ENCODE results near the gene RNF187. TPM values are rescaled to one million over a fixed set of nuclear protein-coding genes. Genes with fewer than 3 reads are reported as not detected.
A peak's percentile ranks its signal among the peaks of the same experiment; 100 is the strongest.

The RNF187 gene
- total RNA-seq, 1 experiment from 2014 or later = 141 TPM

DNA sequence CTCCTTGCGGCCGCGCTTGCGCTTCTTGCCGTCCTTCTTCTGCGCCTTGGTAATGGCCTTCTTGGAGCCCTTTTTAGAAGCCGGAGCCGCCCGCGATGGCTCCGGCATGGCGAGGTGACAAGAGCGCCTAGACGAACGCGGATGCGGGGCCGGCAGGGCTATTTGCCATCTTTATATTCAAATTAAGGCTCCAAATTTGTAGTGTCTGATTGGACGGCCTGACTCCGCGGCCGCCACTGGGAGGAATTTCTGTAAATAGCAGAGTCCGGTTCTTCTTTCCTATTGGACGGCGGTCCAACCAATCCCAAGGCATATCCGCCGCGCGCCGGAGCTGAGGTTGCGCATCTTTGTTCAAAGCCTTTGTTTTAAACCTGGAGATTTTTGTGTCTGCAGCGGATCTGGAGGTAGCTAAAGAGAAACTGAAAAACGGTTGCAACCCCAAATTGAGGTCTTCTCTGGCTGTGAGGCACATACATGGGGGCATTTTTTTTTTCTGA lies 22.6 kb upstream of the RNF187 start:
- ChIA-PET CTCF (interaction anchor here (0.5 to 2.7 kb wide), 15 partner anchors 9 to 97 kb away, joined by 3 to 8 read pairs (median 4); no protein-coding TSS in a partner anchor), POLR2A (interaction anchor here (0.7 to 2.2 kb wide), 8 partner anchors 9 to 299 kb away, joined by 3 to 11 read pairs (median 4); partner anchors contain the start of genes IBA57, RNF187 and TRIM11)
- Mint-ChIP-seq H3K4me1 (peaks cover 41% of the 10 kb centered on the region), H3K27ac (peak overlapping the region; percentile 88), H3K9me3 (no peaks in the 10 kb centered on the region), H3K27me3 (ENCODE audit: low read depth) (peaks cover 66% of the 10 kb centered on the region), H3K36me3 (no peaks in the 10 kb centered on the region), H3K4me3 (peak overlapping the region; percentile 89)
- ATAC-seq (peak; percentile 84), DNase-seq (ENCODE audit: low spot score) (peak; percentile 87)
- TF ChIP-seq, protein P1, sequence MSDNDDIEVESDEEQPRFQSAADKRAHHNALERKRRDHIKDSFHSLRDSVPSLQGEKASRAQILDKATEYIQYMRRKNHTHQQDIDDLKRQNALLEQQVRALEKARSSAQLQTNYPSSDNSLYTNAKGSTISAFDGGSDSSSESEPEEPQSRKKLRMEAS (CRISPR knock-in tag; IDR thresholded peaks at IDR 0.05) = peak; percentile 20; the same call in 1 of the 2 replicates
- TF ChIP-seq NFYB (CRISPR knock-in tag; conservative IDR thresholded peaks at IDR 0.05; ENCODE audit: low read depth) (peak; percentile 59), CREM (CRISPR knock-in tag; IDR thresholded peaks at IDR 0.05) (no peak), ZNF219 (CRISPR knock-in tag; IDR thresholded peaks at IDR 0.05; ENCODE audit: borderline replicate concordance) (no peak), ZNF671 (CRISPR knock-in tag; IDR thresholded peaks at IDR 0.05) (no peak), TEAD4 (CRISPR knock-in tag; IDR thresholded peaks at IDR 0.05) (0 out of 2 replicates have a peak, but pooled peaks have one; percentile 8), ZNF396 (CRISPR knock-in tag; IDR thresholded peaks at IDR 0.05; ENCODE audit: borderline replicate concordance) (no peak)
- TF ChIP-seq, protein P2, sequence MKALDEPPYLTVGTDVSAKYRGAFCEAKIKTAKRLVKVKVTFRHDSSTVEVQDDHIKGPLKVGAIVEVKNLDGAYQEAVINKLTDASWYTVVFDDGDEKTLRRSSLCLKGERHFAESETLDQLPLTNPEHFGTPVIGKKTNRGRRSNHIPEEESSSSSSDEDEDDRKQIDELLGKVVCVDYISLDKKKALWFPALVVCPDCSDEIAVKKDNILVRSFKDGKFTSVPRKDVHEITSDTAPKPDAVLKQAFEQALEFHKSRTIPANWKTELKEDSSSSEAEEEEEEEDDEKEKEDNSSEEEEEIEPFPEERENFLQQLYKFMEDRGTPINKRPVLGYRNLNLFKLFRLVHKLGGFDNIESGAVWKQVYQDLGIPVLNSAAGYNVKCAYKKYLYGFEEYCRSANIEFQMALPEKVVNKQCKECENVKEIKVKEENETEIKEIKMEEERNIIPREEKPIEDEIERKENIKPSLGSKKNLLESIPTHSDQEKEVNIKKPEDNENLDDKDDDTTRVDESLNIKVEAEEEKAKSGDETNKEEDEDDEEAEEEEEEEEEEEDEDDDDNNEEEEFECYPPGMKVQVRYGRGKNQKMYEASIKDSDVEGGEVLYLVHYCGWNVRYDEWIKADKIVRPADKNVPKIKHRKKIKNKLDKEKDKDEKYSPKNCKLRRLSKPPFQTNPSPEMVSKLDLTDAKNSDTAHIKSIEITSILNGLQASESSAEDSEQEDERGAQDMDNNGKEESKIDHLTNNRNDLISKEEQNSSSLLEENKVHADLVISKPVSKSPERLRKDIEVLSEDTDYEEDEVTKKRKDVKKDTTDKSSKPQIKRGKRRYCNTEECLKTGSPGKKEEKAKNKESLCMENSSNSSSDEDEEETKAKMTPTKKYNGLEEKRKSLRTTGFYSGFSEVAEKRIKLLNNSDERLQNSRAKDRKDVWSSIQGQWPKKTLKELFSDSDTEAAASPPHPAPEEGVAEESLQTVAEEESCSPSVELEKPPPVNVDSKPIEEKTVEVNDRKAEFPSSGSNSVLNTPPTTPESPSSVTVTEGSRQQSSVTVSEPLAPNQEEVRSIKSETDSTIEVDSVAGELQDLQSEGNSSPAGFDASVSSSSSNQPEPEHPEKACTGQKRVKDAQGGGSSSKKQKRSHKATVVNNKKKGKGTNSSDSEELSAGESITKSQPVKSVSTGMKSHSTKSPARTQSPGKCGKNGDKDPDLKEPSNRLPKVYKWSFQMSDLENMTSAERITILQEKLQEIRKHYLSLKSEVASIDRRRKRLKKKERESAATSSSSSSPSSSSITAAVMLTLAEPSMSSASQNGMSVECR (CRISPR knock-in tag; IDR thresholded peaks at IDR 0.05; ENCODE audit: borderline replicate concordance) = peak; percentile 27; the same call in 1 of the 2 replicates

DNA sequence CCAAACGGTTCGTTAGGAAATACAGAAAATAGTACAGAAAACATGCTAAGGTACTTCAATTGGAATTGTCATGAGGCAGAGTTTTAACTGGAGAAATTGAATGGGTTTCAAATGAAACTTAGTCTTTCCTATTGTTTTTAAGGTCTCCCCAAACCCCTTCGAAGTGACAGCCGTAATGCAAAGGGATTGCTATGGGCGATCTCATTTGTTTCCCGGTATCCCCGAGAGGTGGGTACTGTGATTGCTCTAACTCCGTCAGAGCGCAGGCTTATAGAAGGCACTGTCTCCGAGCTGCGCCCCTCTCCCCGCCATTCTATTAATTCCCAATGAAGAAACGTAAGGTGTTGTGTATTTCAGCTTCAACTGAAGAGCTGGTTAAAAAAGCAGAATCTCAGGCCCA lies 22.0 kb upstream of the RNF187 start:
- Mint-ChIP-seq H3K9me3 (no peaks in the 10 kb centered on the region), H3K27me3 (ENCODE audit: low read depth) (peaks cover 66% of the 10 kb centered on the region), H3K27ac (no peak overlapping the region), H3K4me1 (peaks cover 44% of the 10 kb centered on the region), H3K4me3 (peak overlapping the region; percentile 89), H3K36me3 (no peaks in the 10 kb centered on the region)
- POLR2A ChIA-PET = interaction anchor here (0.7 to 2.2 kb wide), 4 partner anchors 9 to 300 kb away, joined by 3 to 11 read pairs (median 4); partner anchors contain the start of genes IBA57 and RNF187
- TF ChIP-seq JUN (CRISPR knock-in tag; IDR thresholded peaks at IDR 0.05) (no peak), NR1H2 (CRISPR knock-in tag; IDR thresholded peaks at IDR 0.05) (no peak), TEAD4 (CRISPR knock-in tag; IDR thresholded peaks at IDR 0.05) (no peak)
- TF ChIP-seq, protein P3, sequence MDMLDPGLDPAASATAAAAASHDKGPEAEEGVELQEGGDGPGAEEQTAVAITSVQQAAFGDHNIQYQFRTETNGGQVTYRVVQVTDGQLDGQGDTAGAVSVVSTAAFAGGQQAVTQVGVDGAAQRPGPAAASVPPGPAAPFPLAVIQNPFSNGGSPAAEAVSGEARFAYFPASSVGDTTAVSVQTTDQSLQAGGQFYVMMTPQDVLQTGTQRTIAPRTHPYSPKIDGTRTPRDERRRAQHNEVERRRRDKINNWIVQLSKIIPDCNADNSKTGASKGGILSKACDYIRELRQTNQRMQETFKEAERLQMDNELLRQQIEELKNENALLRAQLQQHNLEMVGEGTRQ (CRISPR knock-in tag; IDR thresholded peaks at IDR 0.05) = no peak
- DNase-seq (ENCODE audit: low spot score) = no peak
- CTCF ChIA-PET = interaction anchor here (0.5 to 2.7 kb wide), 9 partner anchors 9 to 299 kb away, joined by 3 to 8 read pairs (median 6); partner anchors contain the start of gene IBA57
- no peak for ATAC-seq

DNA sequence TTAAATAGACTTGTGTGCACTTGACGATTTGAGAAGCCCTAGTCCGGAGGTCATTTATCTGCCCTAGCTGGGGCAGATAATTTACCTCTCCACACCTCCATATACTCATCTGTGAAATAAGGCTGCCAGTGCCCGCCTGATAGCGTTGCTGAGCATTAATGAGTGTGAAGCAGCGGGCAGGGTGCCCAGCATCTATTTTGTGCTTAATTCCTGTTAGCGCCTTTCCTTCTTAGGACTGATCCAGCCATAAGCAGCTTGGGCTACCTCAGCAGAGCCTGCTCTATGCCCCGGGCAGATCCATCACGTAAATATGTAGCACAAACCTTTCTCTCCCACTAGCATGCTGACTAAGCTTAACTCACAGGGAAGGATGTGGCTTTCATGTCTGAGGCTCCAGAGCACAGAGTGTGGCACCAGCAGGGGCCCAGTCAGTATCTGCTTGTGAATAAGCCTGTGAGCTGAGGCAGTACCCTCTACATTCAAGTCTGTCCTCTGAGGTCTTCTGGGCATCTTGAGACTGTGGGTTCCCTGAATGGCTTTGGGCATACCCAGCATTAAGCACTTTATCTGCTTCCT lies 21.5 kb upstream of the RNF187 start:
- Mint-ChIP-seq H3K27ac (no peak overlapping the region), H3K36me3 (no peaks in the 10 kb centered on the region), H3K9me3 (no peaks in the 10 kb centered on the region), H3K4me3 (peak overlapping the region; percentile 89), H3K4me1 (peaks cover 44% of the 10 kb centered on the region), H3K27me3 (ENCODE audit: low read depth) (peaks cover 66% of the 10 kb centered on the region)
- CTCF ChIA-PET = interaction anchor here (0.7 to 2.7 kb wide), 5 partner anchors 8 to 300 kb away, joined by 3 to 8 read pairs (median 8); partner anchors contain the start of gene IBA57
- no peak for DNase-seq (ENCODE audit: low spot score)
- POLR2A ChIA-PET = no interaction called here
- ATAC-seq = no peak
- TF ChIP-seq NR3C1 (CRISPR knock-in tag; conservative IDR thresholded peaks at IDR 0.05; ENCODE audit: low read depth) (no peak), ZNF138 (CRISPR knock-in tag; conservative IDR thresholded peaks at IDR 0.05) (no peak), RELA (CRISPR knock-in tag; IDR thresholded peaks at IDR 0.05; ENCODE audit: borderline replicate concordance) (no peak), ZNF396 (CRISPR knock-in tag; IDR thresholded peaks at IDR 0.05; ENCODE audit: borderline replicate concordance) (no peak), ESRRA (CRISPR knock-in tag; IDR thresholded peaks at IDR 0.05; ENCODE audit: borderline replicate concordance) (no peak), IRF2 (CRISPR knock-in tag; IDR thresholded peaks at IDR 0.05; ENCODE audit: borderline replicate concordance, low read depth) (no peak)
- TF ChIP-seq, protein P4, sequence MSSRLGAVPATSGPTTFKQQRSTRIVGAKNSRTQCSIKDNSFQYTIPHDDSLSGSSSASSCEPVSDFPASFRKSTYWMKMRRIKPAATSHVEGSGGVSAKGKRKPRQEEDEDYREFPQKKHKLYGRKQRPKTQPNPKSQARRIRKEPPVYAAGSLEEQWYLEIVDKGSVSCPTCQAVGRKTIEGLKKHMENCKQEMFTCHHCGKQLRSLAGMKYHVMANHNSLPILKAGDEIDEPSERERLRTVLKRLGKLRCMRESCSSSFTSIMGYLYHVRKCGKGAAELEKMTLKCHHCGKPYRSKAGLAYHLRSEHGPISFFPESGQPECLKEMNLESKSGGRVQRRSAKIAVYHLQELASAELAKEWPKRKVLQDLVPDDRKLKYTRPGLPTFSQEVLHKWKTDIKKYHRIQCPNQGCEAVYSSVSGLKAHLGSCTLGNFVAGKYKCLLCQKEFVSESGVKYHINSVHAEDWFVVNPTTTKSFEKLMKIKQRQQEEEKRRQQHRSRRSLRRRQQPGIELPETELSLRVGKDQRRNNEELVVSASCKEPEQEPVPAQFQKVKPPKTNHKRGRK (CRISPR knock-in tag; IDR thresholded peaks at IDR 0.05; ENCODE audit: borderline replicate concordance) = no peak
- TF ChIP-seq, protein P5, sequence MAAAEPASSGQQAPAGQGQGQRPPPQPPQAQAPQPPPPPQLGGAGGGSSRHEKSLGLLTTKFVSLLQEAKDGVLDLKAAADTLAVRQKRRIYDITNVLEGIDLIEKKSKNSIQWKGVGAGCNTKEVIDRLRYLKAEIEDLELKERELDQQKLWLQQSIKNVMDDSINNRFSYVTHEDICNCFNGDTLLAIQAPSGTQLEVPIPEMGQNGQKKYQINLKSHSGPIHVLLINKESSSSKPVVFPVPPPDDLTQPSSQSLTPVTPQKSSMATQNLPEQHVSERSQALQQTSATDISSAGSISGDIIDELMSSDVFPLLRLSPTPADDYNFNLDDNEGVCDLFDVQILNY (CRISPR knock-in tag; IDR thresholded peaks at IDR 0.05) = no peak
- TF ChIP-seq, protein P6, sequence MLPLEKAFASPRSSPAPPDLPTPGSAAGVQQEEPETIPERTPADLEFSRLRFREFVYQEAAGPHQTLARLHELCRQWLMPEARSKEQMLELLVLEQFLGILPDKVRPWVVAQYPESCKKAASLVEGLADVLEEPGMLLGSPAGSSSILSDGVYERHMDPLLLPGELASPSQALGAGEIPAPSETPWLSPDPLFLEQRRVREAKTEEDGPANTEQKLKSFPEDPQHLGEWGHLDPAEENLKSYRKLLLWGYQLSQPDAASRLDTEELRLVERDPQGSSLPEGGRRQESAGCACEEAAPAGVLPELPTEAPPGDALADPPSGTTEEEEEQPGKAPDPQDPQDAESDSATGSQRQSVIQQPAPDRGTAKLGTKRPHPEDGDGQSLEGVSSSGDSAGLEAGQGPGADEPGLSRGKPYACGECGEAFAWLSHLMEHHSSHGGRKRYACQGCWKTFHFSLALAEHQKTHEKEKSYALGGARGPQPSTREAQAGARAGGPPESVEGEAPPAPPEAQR (CRISPR knock-in tag; IDR thresholded peaks at IDR 0.05) = no peak

Measured in WTC11 (cell line).